GM19372 (cell line): ENCODE measurements around the gene LONRF2.

Experiments
- ATAC-seq: cut with Tn5 transposase; IDR thresholded peaks from one replicate; pipeline ENCODE4 v1.9.1; 2021; ENCODE audit warnings: mild to moderate bottlenecking, low read depth, moderate library complexity; ENCODE audit not compliant: unreplicated experiment

Gene LONRF2

GRCh38 chr2:100302585-100302892, 19.8 kb downstream of the LONRF2 start:
- ATAC-seq, result no peak

DNA sequence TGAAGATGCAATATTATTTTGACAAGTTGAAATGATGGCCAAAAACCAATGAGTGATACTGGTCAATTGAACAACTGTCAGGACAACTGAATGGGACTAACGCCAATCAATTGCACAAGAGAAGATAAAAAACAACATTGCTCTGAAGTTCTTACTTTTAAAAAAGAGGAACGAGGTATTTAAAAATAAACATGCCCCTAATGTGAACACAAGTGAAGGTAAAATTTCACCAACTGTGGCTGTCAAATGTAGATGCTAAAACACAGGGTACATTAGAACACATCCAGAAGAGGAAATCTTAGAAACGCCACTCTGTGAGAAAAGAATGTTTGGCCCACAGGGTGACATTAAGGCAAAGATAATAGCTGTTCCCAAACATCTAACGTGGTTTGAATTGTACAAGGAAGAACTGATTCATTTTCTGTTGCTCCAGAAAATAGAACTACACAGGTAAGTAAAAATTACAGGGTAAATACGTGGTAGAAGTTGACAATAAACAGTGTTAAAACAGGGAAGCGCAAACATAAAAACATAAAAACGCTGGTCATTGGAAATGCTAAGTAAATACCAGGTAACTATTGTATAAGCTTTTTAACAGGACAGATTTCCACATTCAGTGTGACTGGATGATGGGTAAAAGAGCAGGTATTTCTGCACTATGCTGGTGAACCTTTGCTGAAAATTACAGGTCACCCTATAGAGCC, 20.3 kb downstream of the LONRF2 start:
- ATAC-seq, result no peak

DNA sequence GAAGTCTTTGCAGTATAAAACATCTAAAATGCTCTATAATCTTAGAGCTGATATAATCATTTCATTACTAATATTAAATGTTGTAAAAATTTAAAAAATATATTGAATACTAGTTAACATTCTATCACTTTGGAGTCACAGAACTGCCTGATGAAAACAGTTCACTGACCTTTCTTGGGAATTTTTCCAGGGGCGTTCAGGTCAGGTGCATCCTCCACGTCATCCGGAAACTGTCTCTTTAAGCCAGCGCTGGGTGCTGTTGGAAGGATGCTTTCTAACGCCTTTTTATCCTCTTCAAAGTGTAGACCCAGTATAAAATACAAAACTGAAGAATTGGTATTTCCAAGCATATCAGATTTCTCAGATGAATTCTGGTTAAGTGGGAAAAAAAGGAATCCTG, 22.8 kb downstream of the LONRF2 start:
- ATAC-seq, result no peak

- no peak for ATAC-seq
Observed at GRCh38 chr2:100297511-100297910, 24.8 kb downstream of the LONRF2 start.

DNA sequence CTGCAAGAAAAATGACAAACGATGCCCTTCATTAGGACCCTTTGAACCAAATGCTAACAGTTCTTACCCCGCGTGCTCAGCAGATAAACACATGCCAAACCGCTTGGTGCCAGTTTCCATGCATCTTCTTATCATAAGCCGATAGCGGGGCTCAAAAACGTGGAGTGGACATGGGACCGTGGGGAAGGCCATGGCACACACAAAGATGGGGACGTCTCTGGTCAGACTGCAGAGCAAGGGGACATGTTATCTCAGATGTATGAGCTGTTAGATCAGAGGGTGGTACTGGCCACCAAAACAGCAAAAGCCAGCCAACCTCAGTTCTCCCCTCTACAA, 28.2 kb downstream of the LONRF2 start:
- ATAC-seq, result no peak

GRCh38 chr2:100293341-100294161, 28.8 kb downstream of the LONRF2 start:
- ATAC-seq, result no peak

DNA sequence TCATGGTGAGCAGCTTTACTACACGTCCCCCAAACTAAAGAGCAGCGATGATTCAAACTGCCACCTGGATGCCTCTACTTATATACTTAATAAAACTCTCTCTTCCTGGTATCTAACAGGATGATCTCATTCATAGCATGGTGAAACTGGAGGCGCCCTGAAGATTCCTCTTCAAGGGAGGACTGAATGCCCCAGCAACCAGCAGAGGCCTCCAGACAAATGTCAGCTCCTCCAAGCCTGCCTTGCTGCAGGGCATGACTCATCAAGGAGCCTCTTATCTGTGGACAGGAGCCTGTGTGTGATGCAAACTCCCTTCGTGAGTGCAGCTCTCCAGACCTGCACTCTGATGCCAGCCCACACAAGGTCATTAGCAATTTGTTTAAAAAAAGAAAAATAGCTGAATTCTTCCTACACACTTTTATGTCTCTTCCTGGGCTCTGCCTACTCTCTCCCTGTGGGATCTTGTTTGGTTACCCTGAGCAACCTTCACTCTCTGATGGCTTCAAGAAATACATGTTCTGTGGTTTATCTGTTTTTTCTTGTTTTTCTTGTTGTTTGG, 30.2 kb downstream of the LONRF2 start:
- no peak for ATAC-seq

- no peak for ATAC-seq
Observed at GRCh38 chr2:100291152-100291970, 30.9 kb downstream of the LONRF2 start.

GRCh38 chr2:100290718-100291151, 31.6 kb downstream of the LONRF2 start:
- ATAC-seq, result no peak

DNA sequence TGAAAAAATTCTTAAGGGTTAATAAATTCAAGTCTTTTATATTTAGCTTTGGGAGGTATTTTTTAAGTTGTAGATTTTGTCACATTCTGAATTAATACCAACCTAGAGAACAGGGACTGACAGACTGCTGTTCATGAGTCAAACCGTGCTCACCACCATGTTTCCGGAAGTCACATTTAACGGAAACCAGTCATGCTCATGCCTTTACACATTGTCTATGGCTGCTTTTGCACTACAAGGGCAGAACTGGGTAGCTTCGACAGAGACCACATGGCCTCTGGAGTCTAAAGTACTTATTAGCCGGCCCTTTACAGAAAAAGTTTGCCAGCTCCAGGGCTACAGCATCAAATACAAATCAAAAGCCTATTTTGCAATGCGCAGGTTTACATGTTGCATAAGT, 33.3 kb downstream of the LONRF2 start:
- no peak for ATAC-seq

- ATAC-seq, result no peak
Observed at GRCh38 chr2:100286318-100286717, 36.0 kb downstream of the LONRF2 start.

- no peak for ATAC-seq
Observed at GRCh38 chr2:100285691-100286090, 36.6 kb downstream of the LONRF2 start.

- ATAC-seq, result no peak
Observed at GRCh38 chr2:100285011-100285410, 37.3 kb downstream of the LONRF2 start.

DNA sequence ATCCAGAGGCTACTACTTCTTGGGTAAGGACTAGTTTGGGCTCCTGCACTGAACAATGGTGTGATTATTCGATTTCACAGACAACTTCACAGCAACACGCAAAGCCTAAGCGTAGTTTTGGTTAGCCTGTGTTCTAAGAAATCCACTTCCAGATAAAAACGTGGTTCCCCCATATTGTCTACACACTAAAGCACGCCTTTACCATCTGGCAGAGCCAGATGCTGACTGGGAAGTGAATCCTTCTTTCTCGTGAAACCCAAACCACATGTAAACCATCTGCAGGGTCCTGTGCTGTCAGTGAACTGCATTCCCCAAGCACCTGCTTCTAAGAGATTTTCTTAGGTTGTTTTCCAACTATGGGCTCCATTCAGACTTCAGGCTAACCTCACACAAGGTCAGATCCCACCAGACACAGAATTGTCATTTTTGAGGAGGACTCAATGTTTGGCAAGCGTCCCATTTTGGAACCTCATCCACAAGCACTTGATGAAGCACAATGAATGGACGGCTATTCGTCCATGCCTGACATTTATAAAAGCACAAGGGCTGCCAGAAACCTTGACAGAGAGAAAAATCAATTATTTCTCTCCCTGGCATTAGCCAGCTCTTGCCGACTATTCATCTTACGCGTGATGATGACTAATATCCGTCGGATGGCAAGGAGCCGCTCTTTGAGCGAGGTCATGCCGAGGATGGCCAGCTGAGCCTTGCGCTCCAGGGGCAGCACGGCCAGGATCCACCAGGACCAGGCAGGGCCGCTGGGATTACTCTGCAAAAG, 38.4 kb downstream of the LONRF2 start:
- no peak for ATAC-seq

DNA sequence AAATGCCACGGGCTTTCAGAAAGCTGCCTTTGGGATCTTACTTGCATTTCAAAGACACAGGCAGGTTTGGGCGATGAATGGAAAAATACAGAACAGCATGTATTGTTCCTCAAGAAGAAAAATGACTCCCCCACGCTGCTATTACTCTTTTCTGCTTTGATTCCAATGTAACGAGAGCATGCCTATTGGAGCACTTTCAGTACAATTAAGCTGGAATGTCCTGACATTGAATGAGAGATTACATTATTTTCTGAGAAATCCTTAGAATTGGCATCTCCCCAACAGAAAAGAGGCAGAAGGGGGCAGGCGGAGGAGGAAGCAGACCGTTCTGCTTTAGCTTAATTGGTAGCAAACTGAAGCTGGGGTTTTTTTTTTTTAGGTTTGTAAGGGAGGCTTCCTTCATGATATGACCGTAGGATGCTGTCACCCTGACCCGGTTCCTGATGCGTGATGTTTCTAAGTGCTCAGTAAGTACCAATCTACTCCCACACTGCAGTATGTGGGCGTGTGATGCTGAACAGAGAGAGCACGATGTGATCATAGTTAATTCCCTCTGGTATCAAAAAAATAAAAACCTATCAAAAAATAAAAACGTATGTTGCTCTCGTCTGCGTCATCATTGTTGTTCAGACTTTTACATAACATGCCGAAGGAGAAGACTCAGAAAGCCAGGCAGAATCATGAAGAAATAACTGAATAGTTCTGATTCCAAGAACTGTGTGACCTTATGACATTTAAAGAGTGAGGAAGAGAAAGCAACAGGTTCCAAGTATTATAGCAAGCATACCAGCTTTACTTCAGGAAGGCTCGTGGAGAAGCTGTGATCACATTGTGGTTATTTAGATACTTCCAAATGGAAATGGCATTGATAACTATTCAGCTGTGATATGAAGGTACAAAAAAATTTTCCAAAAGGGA, 40.5 kb downstream of the LONRF2 start:
- no peak for ATAC-seq

DNA sequence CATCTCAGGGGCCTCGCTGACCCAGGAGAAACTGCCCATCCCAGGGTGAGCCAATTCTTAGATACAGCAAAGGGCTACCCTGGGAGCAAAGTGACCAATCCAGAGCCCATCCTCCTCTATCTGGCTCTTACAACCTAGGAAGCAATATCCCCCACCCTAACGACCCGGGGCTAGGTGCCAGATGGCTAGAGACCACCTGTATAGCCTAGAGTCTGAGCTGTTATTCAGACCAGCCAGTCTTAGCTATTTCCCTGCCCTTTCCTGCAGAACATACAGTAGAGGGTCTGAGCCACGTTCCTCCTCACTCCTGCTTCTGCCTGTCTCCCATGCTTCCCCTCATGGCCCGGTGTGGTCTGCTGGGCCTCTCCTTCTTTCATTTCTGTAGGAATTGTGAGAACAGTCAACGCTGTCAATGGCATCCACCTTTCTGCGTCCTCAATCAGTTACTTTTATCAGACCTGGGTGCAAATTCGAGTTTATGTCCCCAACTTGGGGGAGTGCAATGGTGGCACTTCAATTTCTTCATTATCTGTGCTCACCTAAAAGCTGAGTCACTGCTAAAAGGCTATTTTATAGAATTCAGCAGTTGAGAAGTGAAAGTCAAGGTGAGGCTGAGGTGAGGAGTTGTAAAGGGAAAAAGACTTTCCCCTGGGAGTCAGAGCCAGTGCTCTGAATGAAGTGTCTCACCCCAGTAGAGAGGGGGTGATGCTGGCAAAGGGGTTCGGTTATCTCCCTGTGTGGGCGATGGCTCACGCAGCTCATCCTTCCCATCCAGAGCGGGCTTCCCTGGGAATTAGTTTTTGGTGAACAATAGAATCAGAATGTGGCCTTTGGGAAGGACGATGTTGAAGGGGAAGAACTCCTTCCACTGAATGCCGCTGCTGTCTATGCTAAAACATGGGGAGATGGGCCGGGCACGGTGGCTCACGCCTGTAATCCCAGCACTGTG, 42.4 kb downstream of the LONRF2 start:
- ATAC-seq, result no peak

DNA sequence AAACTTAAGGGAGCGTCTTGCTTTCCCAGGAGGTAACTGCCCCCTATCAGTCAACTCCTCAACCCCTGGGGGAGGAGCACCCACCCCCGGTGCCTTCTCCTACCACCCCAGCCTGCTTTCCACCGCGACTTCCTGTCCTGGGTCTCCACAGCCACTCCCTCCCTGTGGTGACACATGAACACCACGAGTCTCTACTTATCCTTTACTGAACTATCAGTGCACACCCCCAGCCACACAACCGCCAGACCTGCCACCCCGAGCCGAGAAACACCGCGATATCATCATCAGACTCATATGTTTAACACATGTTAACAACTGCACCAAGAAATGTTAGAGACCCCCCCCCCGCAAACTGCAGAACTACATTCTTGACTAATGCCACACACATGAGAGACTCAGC, 43.3 kb downstream of the LONRF2 start:
- no peak for ATAC-seq

GRCh38 chr2:100278501-100278900, 43.8 kb downstream of the LONRF2 start:
- ATAC-seq, result no peak
